ENCODE data around the gene ZBTB16. TPM values are rescaled to one million over a fixed set of nuclear protein-coding genes. Genes with fewer than 3 reads are reported as not detected.

Gene ZBTB16
- total and polyA plus RNA-seq, 2 of the 4 experiments (the other 2 are of a cell fraction), result not detected

DNA sequence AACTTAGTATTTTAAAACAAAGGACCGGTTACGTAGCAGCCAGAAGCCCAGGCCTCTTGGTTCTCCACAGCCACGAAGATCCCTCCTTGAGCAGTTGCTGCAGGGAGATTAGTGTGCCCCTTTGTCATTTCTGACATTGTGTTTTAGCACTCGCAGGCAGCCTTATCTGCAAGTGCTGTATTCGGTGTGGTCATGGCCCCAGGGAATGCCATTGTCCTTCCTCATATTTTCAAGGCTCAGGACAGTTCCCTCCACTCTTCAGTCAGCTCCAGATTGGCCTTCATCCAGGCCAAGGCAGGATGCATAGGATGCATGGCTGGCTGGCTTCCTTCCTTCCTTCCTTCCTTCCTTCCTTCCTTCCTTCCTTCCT, 88.5 kb downstream of the ZBTB16 start:
- DNase-seq (no peak), ATAC-seq (ENCODE audit: low read depth) (no peak)
- intact Hi-C loops (cut with micrococcal nuclease), result no loop called here
- 43% methylated on average over 3 of the region's 5 CpGs; no CpG with 5 or more reads in 1 of the 2 experiments for WGBS, 2 experiments (ENCODE audit: extremely low coverage in 2 of 2, insufficient read length in 1 of 2)
- Histone ChIP-seq H3K23ac (ENCODE audit: low read depth, low read length) (no peak overlapping the region), H4K5ac (ENCODE audit: low read depth, low read length) (no peak overlapping the region), H2AK5ac (ENCODE audit: low read depth, low read length) (no peak overlapping the region), H2BK15ac (ENCODE audit: low read depth, low read length) (no peak overlapping the region), H3K9me1 (ENCODE audit: insufficient read depth, low read length) (no peaks in the 10 kb centered on the region), H4K20me1 (ENCODE audit: insufficient read depth, low read length) (no peaks in the 10 kb centered on the region), H3K4me1 (ENCODE audit: control insufficient read depth, insufficient read depth, low read length) (no peaks in the 10 kb centered on the region), H2AFZ (replicated peaks; ENCODE audit: low read length, poor library complexity) (no peak overlapping the region), H3K56ac (ENCODE audit: extremely low read depth, insufficient read depth, low read length) (no peak overlapping the region), H3K9me3 (ENCODE audit: control insufficient read depth, insufficient read depth, low read length) (no peaks in the 10 kb centered on the region), H3K36me3 (ENCODE audit: control insufficient read depth, insufficient read depth, low read length) (no peaks in the 10 kb centered on the region), H3K27ac (ENCODE audit: insufficient read depth, low read length) (no peak overlapping the region), H3K79me1 (ENCODE audit: low read depth in 1 of 2, low read length in 2 of 2) (no peaks in the 10 kb centered on the region), H3K4ac (ENCODE audit: low read depth, low read length) (no peak overlapping the region), H2BK120ac (ENCODE audit: low read depth, low read length) (no peak overlapping the region), H3K4me2 (ENCODE audit: low read depth, low read length) (no peak overlapping the region), H2BK20ac (ENCODE audit: low read depth, low read length) (no peak overlapping the region), H3K4me3 (ENCODE audit: insufficient read depth, low read depth, low read length) (no peak overlapping the region), H2AK9ac (replicated peaks; ENCODE audit: low read depth, low read length, poor library complexity) (no peak overlapping the region), H2BK5ac (ENCODE audit: low read depth, low read length, poor library complexity, severe bottlenecking) (no peak overlapping the region), H4K91ac (ENCODE audit: insufficient read depth, low read depth, low read length) (no peak overlapping the region), H4K8ac (ENCODE audit: low read depth in 2 of 2, low read length in 2 of 2) (no peak overlapping the region), H3K14ac (replicated peaks; ENCODE audit: low read depth, low read length) (no peak overlapping the region), H3K18ac (ENCODE audit: low read depth, low read length) (no peak overlapping the region), H3K27me3 (ENCODE audit: control insufficient read depth, insufficient read depth, low read length) (peaks cover 29% of the 10 kb centered on the region), H3K9ac (ENCODE audit: low read depth, low read length) (no peak overlapping the region)
- ChIA-PET CTCF (no interaction called here), POLR2A (ENCODE audit: unreplicated experiment) (no interaction called here)
- dilution Hi-C loops (cut with HindIII; ENCODE audit: low sequenced_read_pairs, unreplicated experiment), result no loop called here
- TF ChIP-seq, protein P1, sequence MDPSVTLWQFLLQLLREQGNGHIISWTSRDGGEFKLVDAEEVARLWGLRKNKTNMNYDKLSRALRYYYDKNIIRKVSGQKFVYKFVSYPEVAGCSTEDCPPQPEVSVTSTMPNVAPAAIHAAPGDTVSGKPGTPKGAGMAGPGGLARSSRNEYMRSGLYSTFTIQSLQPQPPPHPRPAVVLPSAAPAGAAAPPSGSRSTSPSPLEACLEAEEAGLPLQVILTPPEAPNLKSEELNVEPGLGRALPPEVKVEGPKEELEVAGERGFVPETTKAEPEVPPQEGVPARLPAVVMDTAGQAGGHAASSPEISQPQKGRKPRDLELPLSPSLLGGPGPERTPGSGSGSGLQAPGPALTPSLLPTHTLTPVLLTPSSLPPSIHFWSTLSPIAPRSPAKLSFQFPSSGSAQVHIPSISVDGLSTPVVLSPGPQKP (IDR thresholded peaks at IDR 0.05; ENCODE audit: borderline replicate concordance, low read depth, low read length), result no peak
- TF ChIP-seq FOS (IDR thresholded peaks at IDR 0.05; ENCODE audit: low read depth, low read length) (no peak), MXI1 (IDR thresholded peaks at IDR 0.05; ENCODE audit: borderline replicate concordance, low read depth, low read length) (no peak), POLR2A (IDR thresholded peaks at IDR 0.05; ENCODE audit: low read depth, low read length) (no peak), RCOR1 (IDR thresholded peaks at IDR 0.05; ENCODE audit: insufficient replicate concordance, low read length) (no peak), CEBPB (IDR thresholded peaks at IDR 0.05; ENCODE audit: low read depth, low read length) (no peak), SMC3 (IDR thresholded peaks at IDR 0.05; ENCODE audit: low read depth, low read length) (no peak), RFX5 (IDR thresholded peaks at IDR 0.05; ENCODE audit: low read depth, low read length) (no peak), BHLHE40 (IDR thresholded peaks at IDR 0.05; ENCODE audit: low read depth, low read length) (no peak), NFE2L2 (IDR thresholded peaks at IDR 0.05; ENCODE audit: low read depth, low read length) (no peak), MAZ (IDR thresholded peaks at IDR 0.05; ENCODE audit: borderline replicate concordance, low read depth, low read length) (no peak), CHD1 (IDR thresholded peaks at IDR 0.05; ENCODE audit: low read depth, low read length) (no peak), RAD21 (IDR thresholded peaks at IDR 0.05; ENCODE audit: low read length) (no peak), USF2 (IDR thresholded peaks at IDR 0.05; ENCODE audit: low read depth, low read length) (no peak), MAFK (IDR thresholded peaks at IDR 0.05; ENCODE audit: low read depth, low read length) (no peak)
- TF ChIP-seq, protein P2, sequence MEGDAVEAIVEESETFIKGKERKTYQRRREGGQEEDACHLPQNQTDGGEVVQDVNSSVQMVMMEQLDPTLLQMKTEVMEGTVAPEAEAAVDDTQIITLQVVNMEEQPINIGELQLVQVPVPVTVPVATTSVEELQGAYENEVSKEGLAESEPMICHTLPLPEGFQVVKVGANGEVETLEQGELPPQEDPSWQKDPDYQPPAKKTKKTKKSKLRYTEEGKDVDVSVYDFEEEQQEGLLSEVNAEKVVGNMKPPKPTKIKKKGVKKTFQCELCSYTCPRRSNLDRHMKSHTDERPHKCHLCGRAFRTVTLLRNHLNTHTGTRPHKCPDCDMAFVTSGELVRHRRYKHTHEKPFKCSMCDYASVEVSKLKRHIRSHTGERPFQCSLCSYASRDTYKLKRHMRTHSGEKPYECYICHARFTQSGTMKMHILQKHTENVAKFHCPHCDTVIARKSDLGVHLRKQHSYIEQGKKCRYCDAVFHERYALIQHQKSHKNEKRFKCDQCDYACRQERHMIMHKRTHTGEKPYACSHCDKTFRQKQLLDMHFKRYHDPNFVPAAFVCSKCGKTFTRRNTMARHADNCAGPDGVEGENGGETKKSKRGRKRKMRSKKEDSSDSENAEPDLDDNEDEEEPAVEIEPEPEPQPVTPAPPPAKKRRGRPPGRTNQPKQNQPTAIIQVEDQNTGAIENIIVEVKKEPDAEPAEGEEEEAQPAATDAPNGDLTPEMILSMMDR (conservative IDR thresholded peaks at IDR 0.05; ENCODE audit: low read depth, low read length), result no peak
- no TSS peak for BruUV-seq (replicated peaks)
- in situ Hi-C loops (cut with MboI; ENCODE audit: low sequenced_read_pairs), result no loop called here

All from IMR-90 (cell line).